CD4-positive, alpha-beta T cell treated with Interleukin-6 for 4 hours (primary cell): ENCODE data around the gene RSPH1.

Experiments
- DNase-seq: peaks from one replicate; pipeline ENCODE4 v3.0.0-alpha.2; 2020; ENCODE audit warnings: mixed read lengths

The RSPH1 gene

DNA sequence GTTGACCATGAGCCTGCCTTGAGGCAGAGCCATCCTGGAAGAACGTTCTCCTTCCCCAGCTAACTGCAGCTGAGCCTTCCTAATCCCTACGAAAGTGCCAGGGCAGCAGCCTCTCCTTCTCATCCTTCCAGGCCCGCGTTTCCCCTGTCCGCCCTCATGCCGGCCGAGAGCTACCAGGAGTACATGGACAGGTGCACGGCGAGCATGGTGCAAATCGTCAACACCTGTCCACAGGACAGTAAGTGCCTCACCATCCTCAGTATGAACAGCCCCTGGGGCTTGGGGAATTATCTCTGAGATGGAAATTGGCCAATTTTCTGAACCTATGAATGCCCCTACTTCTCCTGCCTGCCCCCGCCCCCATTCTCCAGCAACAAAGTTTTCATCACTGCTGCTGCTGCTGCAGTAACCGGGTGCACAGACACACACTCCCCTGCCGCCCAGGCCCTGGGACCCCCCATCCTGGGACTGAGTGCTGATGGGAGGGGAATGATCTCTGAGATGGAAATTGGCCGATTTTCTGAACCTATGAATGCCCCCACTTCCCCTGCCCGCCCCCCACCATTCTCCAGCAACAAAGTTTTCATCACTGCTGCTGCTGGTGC is 52.7 kb downstream of the RSPH1 start:
- DNase-seq: no peak

DNA sequence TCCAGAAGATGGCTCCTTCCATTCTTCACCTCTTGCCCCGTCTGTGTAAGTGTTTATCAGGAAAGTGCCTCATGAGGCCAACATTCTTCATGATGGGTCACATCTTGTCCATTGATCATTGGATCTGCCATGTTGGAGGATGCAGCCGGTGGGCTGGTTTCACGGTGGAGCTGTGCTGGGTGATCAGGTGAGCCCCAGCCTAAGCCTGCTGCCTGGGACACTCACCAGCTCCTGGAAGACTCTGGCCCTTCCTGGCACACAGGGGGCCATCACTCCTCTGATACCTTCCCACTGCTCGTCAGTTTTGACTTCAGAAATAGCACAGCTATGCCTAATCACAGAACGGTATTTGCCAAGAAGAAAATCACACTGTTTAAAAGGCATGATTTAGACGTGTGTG is 54.1 kb downstream of the RSPH1 start:
- no peak for DNase-seq

DNA sequence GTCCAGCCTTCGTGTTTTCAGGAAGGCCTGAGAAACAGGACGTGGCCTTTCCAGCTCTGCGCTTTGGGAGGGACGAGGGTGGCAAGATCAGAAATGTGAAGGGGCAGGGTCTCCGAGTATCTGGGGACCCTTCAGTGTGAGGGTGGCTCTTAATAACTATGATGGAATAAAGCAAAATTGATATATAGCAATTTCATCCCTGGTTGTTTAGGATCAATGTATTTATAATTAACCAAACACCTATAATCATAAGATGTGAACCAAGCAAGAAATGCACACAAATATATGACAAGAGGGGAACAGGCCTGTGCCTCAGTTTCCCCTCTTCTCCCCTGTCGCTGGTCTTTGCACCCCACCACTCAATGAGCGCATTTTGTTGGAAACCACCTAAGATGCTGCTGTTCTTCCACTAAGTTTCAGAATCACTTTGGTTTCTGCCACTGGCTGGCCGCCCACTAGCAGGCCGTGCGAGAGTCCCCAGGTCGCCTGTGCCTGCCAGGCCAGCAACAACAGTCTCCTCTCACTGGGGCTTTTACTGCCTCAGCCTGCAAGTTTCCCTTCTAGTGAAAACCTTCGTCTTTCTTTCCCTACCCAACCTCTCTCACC is 55.7 kb downstream of the RSPH1 start:
- DNase-seq: no peak

DNA sequence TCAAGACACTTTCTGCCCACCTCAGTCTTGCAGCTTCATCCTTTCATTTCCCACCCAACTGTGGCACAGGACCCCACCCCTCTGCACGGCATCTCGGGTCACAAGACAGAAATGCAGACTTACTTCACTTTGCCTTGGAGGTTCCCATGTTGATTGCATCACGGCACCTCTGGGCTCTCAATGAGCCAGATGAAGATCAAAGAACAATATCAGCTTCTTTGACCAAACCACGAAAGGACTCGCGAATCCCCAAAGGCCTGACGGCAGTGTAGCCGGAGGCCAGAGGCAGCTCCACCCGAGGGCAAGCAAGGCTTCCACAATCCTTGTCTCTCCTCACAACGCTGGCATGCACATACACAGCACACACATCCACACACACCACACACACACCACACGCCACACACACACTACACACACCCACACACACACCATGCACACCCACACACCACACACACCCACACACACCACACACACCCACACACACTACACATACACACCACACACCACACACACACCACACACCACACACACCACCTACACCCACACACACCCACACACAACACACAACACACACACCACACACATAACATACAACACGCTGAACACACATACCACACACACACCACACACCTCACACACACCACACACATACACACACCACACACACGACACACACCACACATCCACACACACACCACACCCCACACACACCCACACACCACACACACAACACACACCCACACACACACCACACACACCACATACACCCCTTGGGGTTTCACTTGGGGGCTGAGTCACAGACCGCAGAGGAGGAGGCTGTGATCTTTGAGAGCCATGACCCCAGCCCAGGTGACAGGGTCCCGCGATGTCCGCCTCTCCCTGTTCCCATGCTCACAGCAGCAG is 56.5 kb downstream of the RSPH1 start:
- peak; percentile 28 for DNase-seq

DNA sequence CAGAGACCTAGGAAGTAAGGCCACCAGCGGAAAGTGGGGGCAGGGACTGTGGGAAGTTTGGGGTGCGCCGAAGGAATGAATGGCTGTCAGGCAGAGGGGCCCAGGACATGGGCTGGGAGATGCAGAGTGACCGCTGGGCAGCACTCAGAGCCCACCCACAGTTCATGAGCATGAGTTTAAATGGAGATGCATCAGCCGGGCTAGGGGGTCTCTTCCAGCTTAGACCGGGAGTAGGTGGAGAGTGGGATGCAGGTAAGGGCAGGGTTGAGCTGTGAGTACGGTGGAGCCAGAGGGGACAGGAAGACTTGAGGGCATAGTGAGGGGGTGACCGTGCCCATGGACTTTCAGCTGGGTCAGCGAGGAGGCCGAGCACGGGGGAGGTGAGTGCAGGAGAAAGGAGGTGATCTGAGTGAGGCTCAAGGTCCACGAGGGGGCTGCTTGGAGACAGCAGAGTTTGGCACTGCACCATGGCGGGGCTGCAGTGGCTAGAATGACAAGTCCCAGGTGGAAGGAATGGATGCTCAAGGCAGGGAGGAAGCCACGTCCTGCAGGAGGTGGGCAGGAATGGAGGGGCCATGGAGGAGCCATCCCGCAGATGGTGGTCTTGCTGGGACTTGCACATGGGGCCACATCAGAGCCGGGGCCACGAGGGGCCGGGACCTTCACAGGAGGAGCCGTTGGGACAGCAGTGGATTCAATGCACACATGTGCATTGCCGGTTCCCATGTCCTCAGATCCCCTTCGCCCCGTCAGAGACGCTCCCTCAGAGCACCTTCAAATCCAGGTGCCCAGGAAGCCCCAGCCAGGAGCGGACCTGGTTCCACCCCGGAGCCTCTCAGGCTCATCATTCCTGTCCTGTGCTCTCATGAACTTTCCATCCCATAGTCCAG is 57.5 kb downstream of the RSPH1 start:
- DNase-seq: no peak

DNA sequence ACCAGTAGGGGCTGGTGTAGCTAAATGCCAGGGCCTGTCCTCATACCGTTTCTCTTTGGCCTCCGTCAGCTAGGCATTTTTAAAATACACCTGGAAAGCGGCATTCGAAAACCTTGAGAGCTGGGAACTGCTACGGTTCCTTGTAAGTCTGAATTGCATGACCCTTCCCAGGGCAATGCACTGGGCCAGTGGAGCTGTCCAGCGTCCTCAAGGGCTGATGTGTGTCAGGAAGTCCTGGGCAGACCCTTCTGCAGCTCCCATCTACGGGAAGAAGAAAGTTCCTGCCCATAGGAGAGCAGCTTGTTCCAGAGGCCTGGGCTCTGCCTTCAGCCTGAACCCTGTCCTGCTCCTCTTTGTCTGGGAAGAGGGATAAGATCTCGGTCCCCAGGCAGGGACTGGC is 58.2 kb downstream of the RSPH1 start:
- DNase-seq: no peak

DNA sequence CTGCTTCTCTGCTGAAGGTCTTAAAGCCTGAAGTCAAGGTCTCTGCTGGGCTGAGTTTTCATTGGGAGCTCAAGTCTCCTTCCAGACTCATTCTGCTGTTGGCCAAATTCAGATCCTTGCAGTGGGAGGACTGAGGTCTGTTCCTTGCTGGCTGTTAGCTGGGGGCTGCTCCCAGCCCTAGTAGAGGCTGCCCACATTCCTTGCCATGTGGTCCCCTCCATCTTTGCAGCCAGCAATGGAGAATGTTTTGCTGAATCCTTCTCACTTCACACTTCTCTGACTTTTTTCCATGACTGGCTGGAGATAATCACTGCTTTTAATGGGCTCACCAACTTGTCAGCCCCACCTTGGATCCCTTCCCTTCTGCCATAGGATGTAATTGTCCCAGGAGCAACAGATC is 59.1 kb downstream of the RSPH1 start:
- no peak for DNase-seq

DNA sequence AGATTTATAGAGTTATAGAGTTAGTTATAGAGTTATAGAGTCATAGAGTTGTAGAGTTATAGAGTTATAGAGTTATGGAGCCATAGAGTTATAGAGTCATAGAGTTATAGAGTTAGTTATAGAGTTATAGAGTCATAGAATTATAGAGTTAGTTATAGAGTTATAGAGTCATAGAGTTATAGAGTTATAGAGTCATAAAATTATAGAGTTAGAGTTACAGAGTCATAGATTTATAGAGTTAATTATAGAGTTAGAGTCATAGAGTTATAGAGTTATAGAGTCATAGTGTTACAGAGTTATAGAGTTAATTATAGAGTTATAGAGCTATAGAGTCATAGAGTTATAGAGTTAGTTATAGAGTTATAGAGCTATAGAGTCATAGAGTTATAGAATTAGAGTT is 60.2 kb downstream of the RSPH1 start:
- DNase-seq: no peak

DNA sequence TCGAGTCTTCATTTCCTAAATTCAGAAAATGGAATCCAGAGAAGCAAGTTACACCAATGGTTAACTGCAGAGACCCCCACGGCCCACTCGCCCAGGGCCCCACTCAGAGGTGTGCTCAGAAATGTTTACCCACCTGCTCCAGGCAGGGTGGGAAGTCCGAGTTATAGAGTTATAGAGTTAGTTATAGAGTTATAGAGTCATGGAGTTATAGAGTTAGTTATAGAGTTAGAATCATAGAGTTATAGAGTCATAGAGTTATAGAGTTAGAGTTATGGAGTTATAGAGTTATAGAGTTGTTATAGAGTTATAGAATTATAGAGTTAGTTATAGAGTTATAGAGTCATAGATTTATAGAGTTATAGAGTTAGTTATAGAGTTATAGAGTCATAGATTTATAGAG is 60.6 kb downstream of the RSPH1 start:
- peak; percentile 0 for DNase-seq

DNA sequence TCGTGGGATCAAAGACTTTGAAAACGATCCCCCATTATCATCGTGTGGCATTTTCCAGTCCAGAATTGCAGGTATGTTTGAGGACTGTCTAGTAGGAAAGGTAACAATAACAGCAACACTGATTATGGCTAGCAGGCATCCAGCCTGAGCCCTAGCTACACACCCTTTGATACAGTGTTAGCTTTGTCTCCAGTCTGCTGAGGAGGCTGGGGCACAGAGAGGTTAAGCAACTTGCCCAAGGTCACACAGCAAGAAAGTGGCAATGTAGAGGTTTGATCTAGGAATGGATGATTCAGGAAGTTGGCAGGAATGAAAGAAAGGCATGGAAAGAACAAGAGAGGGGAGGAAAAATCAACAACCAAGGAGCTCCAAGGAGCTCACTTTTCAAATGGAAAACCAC is 61.1 kb downstream of the RSPH1 start:
- peak; percentile 0 for DNase-seq

DNA sequence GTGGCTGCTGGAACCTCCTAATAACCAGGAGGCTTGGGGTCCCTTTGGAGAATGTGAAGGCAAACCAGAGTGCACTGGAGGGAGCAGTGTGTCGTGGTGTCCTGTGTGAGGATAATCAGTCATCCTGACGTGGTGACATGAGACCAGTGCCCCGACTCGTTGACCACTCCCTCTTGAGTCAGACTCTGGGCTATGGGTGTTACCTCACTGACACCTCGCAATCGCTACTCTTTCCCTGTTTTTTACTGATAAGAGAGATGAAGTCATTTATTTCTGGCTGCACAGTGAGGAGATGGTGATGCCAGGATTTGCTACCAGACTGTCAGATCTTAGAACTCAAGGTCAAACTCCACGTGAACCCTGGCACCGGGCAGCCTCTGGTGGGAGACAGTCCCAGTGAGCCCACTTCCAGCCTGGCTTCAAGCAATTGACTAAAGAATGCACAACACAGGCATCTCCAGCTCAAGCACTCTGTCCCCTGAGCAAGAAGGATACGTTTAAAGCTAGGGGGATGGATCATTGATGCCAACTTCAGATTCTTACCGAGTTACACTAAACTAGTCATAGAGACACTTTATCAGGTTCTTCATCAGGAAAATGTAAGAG is 62.0 kb downstream of the RSPH1 start:
- DNase-seq: peak; percentile 1

DNA sequence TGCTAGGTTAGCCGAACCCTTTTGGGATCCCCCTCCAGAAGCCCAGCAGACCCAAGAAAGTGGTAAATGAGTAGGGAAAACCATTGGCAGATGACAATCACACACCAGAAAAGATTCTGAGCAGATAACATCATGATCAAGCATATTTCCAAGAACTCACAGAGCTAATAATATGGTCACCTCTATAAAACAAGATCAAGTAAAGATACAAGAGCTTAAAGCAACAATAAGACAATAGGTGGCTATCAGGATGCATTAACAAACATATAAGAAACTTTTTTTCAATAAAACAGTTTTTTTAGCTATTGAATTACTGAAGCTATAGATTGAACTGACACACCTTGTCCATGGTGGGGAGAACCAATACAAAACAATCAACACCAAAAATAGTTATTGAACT is 63.3 kb downstream of the RSPH1 start:
- no peak for DNase-seq

DNA sequence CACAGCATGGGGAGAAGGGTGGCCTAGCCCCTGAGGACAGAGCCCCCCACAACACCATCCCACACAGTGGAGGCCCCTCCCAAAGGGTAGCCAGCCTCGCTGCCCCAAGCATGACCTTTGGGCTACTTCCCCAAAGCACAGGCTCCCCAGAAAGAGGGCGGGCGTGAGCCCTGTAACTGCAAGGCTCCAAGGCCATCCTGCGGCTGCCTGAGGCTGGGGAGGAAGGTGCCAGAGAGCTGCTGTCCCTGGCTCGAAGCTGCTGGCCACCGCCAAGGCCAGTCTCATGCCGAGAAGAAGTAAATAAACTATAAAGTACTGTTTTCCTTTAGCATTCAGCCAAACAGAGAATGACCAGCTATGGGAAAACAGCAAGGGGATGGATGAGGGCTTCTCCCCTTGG is 64.8 kb downstream of the RSPH1 start:
- no peak for DNase-seq

DNA sequence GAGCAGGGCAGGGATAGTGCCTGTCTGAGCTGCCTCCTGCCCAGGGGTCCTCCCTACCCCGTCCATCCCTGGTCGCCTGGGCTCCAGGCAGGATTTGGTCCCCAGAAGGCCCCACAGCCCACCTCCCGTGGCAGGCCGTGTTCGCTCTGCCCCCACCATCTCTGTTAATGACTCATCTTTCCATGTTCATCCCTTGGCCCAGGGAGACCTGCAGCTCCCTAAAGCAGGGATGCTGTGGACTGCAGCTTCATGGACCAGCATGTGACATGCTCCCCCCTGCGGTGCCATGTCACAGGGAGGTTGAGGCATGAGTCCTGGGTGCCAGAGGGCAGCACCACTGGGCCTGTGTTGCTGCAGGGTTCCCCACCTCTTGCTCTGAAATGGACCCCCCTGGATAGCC is 65.5 kb downstream of the RSPH1 start:
- DNase-seq: no peak

DNA sequence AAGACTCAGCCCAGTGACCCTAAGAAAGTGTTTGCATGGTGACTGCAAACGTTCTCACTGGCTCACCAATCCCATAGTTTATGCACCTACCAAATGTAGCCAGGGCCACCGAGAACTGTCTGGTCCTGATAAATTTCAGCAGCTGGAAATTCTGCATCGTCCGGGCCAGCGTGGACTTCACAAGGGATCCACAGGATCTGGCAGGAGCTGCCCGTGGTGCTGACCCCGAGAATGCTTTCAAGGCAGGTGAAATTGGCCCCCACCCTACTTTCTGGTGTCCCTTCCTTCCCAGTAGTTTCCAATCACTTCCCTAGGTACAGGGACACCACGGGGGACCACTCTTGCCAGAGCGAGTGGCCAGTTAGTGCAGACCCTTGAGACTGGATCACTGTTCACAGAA is 66.2 kb downstream of the RSPH1 start:
- DNase-seq: peak; percentile 0

DNA sequence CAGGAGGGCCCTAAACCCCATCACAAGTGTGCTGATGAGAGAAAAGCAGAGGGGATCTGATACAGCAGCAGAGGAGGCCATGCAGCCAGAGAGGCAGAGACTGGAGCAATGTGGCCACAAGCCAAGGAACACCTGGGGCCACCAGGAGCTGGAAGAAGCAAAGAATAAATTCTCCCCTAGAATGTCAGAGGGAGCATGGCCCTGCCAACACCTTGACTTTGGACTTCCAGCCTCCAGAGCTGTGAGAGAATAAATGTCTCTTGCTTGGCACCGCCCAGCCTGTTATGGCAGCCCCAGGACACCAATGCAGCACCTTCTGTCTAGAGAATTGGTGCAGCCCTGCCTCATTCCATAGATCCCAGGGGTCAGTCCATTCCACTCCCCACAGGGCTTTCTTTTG is 67.0 kb downstream of the RSPH1 start:
- DNase-seq: no peak

DNA sequence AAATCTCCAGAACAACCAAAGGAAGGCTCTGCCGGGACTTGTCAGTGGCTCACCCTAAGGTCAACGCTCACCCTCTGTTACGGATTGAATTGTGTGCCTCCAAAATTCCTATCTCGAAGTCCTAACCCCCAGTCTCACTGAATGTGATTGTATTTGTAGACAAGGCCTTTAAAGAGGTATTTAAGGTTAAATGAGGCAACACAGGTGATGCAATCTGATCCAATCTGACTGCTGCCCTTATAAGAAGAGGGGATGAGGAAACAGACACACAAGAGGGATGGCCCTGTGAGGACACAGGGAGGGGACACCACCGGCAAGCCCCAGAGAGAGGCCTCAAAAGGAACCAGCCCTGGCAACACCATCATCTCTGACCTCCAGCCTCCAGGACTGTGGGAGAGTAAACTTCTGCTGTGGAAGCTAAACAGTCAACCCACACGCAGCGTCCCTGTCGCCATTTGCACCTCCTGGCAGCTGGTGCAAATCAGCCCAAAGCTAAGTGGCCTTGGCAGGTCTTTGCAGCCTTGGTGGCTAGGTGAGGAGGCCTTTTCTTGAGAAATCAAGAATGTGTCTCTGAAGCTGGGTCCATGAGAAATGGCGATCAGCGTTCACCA is 68.1 kb downstream of the RSPH1 start:
- DNase-seq: no peak

DNA sequence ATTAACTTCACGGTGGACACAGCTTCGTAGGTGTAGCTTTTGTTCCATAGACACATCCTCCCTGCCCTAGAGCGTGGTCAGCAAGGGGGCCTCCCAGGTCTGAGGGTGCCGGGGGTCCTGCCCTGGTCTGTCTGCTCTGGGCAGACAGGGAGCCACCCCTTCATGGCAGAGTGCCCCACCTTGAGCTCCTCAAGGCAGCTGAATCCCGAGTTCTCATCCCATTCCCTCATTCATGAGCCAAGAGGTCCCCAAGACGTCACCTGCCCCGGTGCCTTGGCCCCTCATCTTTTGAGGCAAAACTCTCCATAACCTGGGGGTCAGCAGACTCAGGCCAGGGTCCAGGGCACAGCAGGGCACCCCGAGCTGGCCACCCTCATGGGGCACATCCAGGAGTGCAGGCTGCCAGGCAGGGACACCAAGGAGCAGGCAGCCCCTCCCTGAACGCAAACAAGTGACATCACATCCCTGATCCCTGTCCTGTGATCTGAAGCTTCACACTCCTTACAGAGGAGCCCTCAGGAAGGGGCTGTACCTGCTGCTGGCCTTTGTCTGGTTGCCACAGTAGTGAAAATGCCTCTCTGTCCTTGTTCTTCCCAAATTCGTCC is 69.0 kb downstream of the RSPH1 start:
- DNase-seq: no peak

DNA sequence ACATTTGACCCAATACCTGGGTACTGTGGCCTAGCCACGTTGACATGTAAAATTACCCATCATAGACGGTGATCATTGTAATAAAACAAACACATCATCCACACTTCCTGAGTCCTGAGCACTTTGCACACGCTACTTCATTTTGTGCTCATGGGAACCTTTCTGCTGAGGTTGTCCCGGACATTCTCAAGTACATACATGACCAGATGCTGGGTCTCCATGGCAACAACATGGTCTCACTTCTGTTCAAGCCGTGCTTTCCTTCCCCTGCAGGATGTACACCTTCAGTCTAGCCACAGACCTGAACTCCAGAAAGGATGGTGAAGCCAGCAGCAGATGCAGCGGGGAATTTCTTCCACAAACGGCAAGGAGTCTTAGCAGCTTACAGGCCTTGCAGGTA is 69.6 kb downstream of the RSPH1 start:
- DNase-seq: no peak

DNA sequence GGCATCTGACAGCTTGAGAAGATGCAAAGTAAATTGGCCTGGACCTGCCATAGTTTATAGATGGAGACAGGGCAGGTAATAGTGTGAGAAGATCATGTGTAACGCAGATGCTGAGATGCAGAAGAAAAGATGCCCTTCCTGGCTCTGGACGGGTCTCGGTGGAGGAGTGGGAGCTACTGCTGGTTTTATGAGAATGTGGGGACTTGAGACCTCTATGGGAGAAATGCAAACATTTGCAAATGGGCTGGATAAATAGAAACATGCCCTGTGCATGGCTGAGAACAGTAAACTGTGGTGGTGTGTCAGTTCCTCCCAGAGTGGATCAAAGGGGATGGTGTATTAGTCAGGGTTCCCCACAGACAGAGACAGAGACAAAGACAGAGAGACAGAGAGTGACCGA is 70.4 kb downstream of the RSPH1 start:
- DNase-seq: peak; percentile 48

DNA sequence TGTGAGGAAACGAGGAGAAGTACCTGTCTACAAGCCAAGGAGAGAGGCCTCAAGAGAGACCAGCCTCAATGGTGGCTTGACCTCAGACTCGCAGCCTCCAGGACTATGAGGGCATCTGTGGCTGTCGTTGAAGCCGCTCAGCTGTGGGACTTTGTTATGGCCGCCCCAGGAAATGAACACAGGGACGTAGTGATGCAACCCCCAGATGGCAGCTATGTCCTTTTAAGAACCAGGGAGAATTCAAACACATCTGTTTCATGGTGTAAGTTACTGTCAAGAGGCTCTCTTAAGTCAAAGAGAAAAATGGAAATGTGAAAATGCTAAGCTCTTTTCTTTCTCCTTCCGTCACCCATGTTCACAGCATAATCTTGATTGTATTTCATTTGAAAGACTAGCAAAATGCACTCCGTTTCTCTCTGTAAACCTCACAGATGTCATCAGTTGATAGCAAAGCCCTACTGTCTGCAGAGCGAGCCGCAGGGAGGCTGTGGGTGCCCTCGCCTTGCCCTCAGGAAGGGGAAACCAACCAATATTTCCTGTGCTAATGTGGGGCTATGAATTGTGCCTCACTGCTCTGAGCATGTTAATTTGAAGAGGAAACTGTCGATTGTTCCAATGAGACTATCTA is 71.0 kb downstream of the RSPH1 start:
- peak; percentile 84 for DNase-seq
